HL-60 (cell line): ENCODE measurements around the gene ATP10B.
A peak's percentile ranks its signal among the peaks of the same experiment; 100 is the strongest.

Experiments
- DNase-seq, 2 experiments: peaks; one replicate each; pipeline ENCODE4 v3.0.0-alpha.2; 2010 to 2020; ENCODE audit warnings: low read depth in 1 of 2, low spot score in 1 of 2
- H3K27ac ChIP-seq: fragments of 250-450 bp; sonication (Bioruptor Pico); replicated peaks from 2 replicates; pipeline ENCODE4 v1.5.1; 2020; ENCODE audit warnings: mild to moderate bottlenecking, moderate library complexity
- H3K27me3 ChIP-seq: fragments of 250-450 bp; sonication (Bioruptor Pico); 2 replicates; pipeline ENCODE4 v1.5.1; 2021; ENCODE audit warnings: mild to moderate bottlenecking, moderate library complexity; ENCODE audit not compliant: insufficient read depth, poor library complexity, severe bottlenecking
- H3K4me3 ChIP-seq: replicated peaks from 2 replicates; pipeline ENCODE4 v1.5.1; 2011; ENCODE audit warnings: mild to moderate bottlenecking, control low read depth, low read length; ENCODE audit not compliant: insufficient read depth
- CTCF ChIP-seq: IDR thresholded peaks from one replicate; pipeline ENCODE4 v1.5.1; 2011; ENCODE audit warnings: low read length, control low read depth, inconsistent platforms; ENCODE audit not compliant: insufficient read depth
- GABPA ChIP-seq: IDR thresholded peaks from 2 replicates; pipeline ENCODE4 v1.6.1; 2012; ENCODE audit warnings: low read depth
- POLR2AphosphoS5 ChIP-seq: IDR thresholded peaks from 2 replicates; pipeline ENCODE4 v1.6.1; 2012; ENCODE audit warnings: low read depth
- REST ChIP-seq: IDR thresholded peaks from 2 replicates; pipeline ENCODE4 v1.6.1; 2012; ENCODE audit warnings: low read depth; ENCODE audit not compliant: insufficient replicate concordance
- SPI1 ChIP-seq: IDR thresholded peaks from 2 replicates; pipeline ENCODE4 v1.6.1; 2012; ENCODE audit warnings: low read depth, mild to moderate bottlenecking, borderline replicate concordance

The ATP10B gene

GRCh38 chr5:160643616-160644240, 208.3 kb downstream of the ATP10B start:
- TF ChIP-seq GABPA: no peak
- TF ChIP-seq SPI1: no peak
- TF ChIP-seq CTCF: no peak
- no peak for TF ChIP-seq POLR2AphosphoS5
- TF ChIP-seq REST: no peak
- Histone ChIP-seq H3K27ac (no peak overlapping the region), H3K27me3 (no peaks in the 10 kb centered on the region), H3K4me3 (no peak overlapping the region)
- peak in 1 of 2 experiments; percentile 18 for DNase-seq

- H3K27me3 ChIP-seq: no peaks in the 10 kb centered on the region
- no peak for DNase-seq
- H3K4me3 ChIP-seq: no peak overlapping the region
- TF ChIP-seq CTCF (no peak), REST (no peak)
- no peak overlapping the region for H3K27ac ChIP-seq
These were observed 210.6 kb downstream of the ATP10B start for GRCh38 chr5:160641405-160641804.

- Histone ChIP-seq H3K27ac (no peak overlapping the region), H3K27me3 (no peaks in the 10 kb centered on the region), H3K4me3 (no peak overlapping the region)
- peak; percentile 12 to 60 for DNase-seq
- TF ChIP-seq REST: no peak
- TF ChIP-seq SPI1: peak; percentile 81; the same call in 1 of the 2 replicates
- TF ChIP-seq GABPA: no peak
These were observed 211.6 kb downstream of the ATP10B start for GRCh38 chr5:160640406-160640805.
